A673 (cell line): Measurements from ENCODE around the gene SVBP. TPM values are rescaled to one million over a fixed set of nuclear protein-coding genes. Genes with fewer than 3 reads are reported as not detected.
A peak's percentile ranks its signal among the peaks of the same experiment; 100 is the strongest.
"Not testable (repeated sequence)": the region's sequence is repeated elsewhere in the genome, so short reads cannot be mapped to it uniquely, and the experiment has no call there.

Experiments used
- BruUV-seq: library from RNA; stranded (reverse); fragments of 400-500 nt; replicated peaks from 2 replicates; lab custom pipeline; 2021; lab: Mats Ljungman, UMichigan
- CTCF ChIA-PET: fragments of 300-600 bp; sonication (Branson Sonifier 250); formaldehyde crosslinking; loops from one replicate; lab custom pipeline; 2022; ENCODE audit warnings: antibody characterized with exemption; lab: Charles Lee
- POLR2A ChIA-PET: fragments of 300-600 bp; sonication (Branson Sonifier 250); formaldehyde crosslinking; loops from one replicate; lab custom pipeline; 2022; ENCODE audit warnings: antibody characterized with exemption; ENCODE audit not compliant: low non-redundant PET; lab: Charles Lee
- DNase-seq: peaks from one replicate; pipeline ENCODE4 v3.0.0-alpha.2; 2015; ENCODE audit warnings: low spot score
- H3K27ac ChIP-seq: fragments of 200-600 bp; sonication (generic); 2 replicates; pipeline ENCODE4 v1.5.1; 2016; ENCODE audit warnings: mixed run types, low read depth, mild to moderate bottlenecking, mixed read lengths, antibody characterized with exemption, low read length; ENCODE audit not compliant: poor library complexity, severe bottlenecking
- H3K27me3 ChIP-seq: fragments of 200-600 bp; sonication (generic); replicated peaks from 2 replicates; pipeline ENCODE4 v1.6.1; 2017; ENCODE audit warnings: mixed run types, low read depth, mild to moderate bottlenecking, mixed read lengths, antibody characterized with exemption, low read length; ENCODE audit not compliant: insufficient read depth, poor library complexity
- H3K36me3 ChIP-seq: fragments of 200-600 bp; sonication (generic); 2 replicates; pipeline ENCODE4 v1.6.1; 2016; ENCODE audit warnings: mixed run types, mild to moderate bottlenecking, mixed read lengths, antibody characterized with exemption, low read length; ENCODE audit not compliant: insufficient read depth, poor library complexity, severe bottlenecking
- H3K4me1 ChIP-seq: fragments of 200-600 bp; sonication (generic); 2 replicates; pipeline ENCODE4 v1.6.1; 2017; ENCODE audit warnings: mixed run types, mild to moderate bottlenecking, mixed read lengths, antibody characterized with exemption, low read length; ENCODE audit not compliant: insufficient read depth, poor library complexity, severe bottlenecking
- H3K4me3 ChIP-seq: fragments of 200-600 bp; sonication (generic); 2 replicates; pipeline ENCODE4 v1.5.1; 2016; ENCODE audit warnings: low read depth, mixed run types, mild to moderate bottlenecking, mixed read lengths, low read length; ENCODE audit not compliant: poor library complexity, severe bottlenecking
- H3K9me3 ChIP-seq: fragments of 200-600 bp; sonication (generic); 2 replicates; pipeline ENCODE4 v1.6.1; 2016; ENCODE audit warnings: mixed run types, low read depth, mild to moderate bottlenecking, mixed read lengths, antibody characterized with exemption, low read length; ENCODE audit not compliant: poor library complexity, severe bottlenecking
- CTCF ChIP-seq: fragments of 300-800, 200-600 bp; sonication (generic); conservative IDR thresholded peaks from 2 replicates; pipeline ENCODE4 v1.5.1; 2017; ENCODE audit warnings: low read depth, mild to moderate bottlenecking, antibody characterized with exemption, low read length, moderate library complexity, mixed read lengths
- EZH2 ChIP-seq: fragments of 200-600 bp; sonication (generic); IDR thresholded peaks from 2 replicates; pipeline ENCODE4 v1.6.1; 2017; ENCODE audit warnings: borderline replicate concordance, low read depth, mild to moderate bottlenecking, mixed read lengths, antibody characterized with exemption, low read length; ENCODE audit not compliant: poor library complexity, severe bottlenecking
- intact Hi-C: fragments of 100-400 bp; cut with micrococcal nuclease; formaldehyde crosslinking; loops from one replicate; pipeline ENCODE4 v1.10.0; 2022; ENCODE audit not compliant: unreplicated experiment
- total RNA-seq: library from RNA; stranded (reverse); gene quantifications from 2 replicates; pipeline ENCODE4 v1.2.3, GENCODE V29; 2021

Gene SVBP
- total RNA-seq, 1 experiment from 2014 or later: 50.8 TPM

GRCh38 chr1:42860339-42861013 is 43.3 kb upstream of the SVBP start:
- Histone ChIP-seq H3K36me3 (no peaks in the 10 kb centered on the region), H3K4me1 (no peaks in the 10 kb centered on the region), H3K4me3 (no peak overlapping the region), H3K9me3 (peaks cover 7% of the 10 kb centered on the region), H3K27me3 (no peaks in the 10 kb centered on the region), H3K27ac (no peak overlapping the region)
- TF ChIP-seq EZH2 (no peak), CTCF (peak; percentile 9; the same call in 1 of the 2 replicates)
- DNase-seq: no peak
- ChIA-PET POLR2A (no interaction called here), CTCF (no interaction called here)
- intact Hi-C loops: no loop called here
- no TSS peak for BruUV-seq

GRCh38 chr1:42859366-42859765 is 42.2 kb upstream of the SVBP start:
- H3K4me3 ChIP-seq, intact Hi-C loops, H3K36me3 ChIP-seq, BruUV-seq, H3K27me3 ChIP-seq, H3K27ac ChIP-seq, CTCF ChIA-PET, H3K4me1 ChIP-seq, POLR2A ChIA-PET, H3K9me3 ChIP-seq, DNase-seq: not testable (repeated sequence)

- H3K27ac ChIP-seq, POLR2A ChIA-PET, DNase-seq, H3K36me3 ChIP-seq, H3K9me3 ChIP-seq, BruUV-seq, H3K4me3 ChIP-seq, H3K4me1 ChIP-seq, CTCF ChIA-PET, intact Hi-C loops, H3K27me3 ChIP-seq: not testable (repeated sequence)
These were observed 39.4 kb upstream of the SVBP start for GRCh38 chr1:42856554-42856953.

GRCh38 chr1:42853116-42853884 is 36.1 kb upstream of the SVBP start:
- CTCF ChIA-PET: no interaction called here
- no TSS peak for BruUV-seq

More at GRCh38 chr1:42853116-42853884, 36.1 kb upstream of the SVBP start:
- Histone ChIP-seq H3K27ac (no peak overlapping the region), H3K4me1 (peaks cover 3% of the 10 kb centered on the region), H3K4me3 (no peak overlapping the region), H3K27me3 (no peaks in the 10 kb centered on the region), H3K36me3 (peaks cover 33% of the 10 kb centered on the region), H3K9me3 (peaks cover 10% of the 10 kb centered on the region)
- intact Hi-C loops: no loop called here
- DNase-seq: no peak
- POLR2A ChIA-PET: no interaction called here
- no peak for TF ChIP-seq EZH2
